Kidney epithelial cell (primary cell): ENCODE data around the gene MTERF4. TPM values are rescaled to one million over a fixed set of nuclear protein-coding genes. Genes with fewer than 3 reads are reported as not detected.
A peak's percentile ranks its signal among the peaks of the same experiment; 100 is the strongest.
"Not testable (repeated sequence)": the region's sequence is repeated elsewhere in the genome, so short reads cannot be mapped to it uniquely, and the experiment has no call there.

Source experiments
- DNase-seq: peaks from one replicate; pipeline ENCODE4 v3.0.0-alpha.2; 2010; ENCODE audit warnings: low read depth
- H3K27me3 ChIP-seq: 2 replicates; pipeline ENCODE4 v1.6.0; 2011; ENCODE audit warnings: low read length; ENCODE audit not compliant: control insufficient read depth, insufficient read depth
- H3K36me3 ChIP-seq: 2 replicates; pipeline ENCODE4 v1.5.1; 2011; ENCODE audit warnings: low read length; ENCODE audit not compliant: control insufficient read depth, insufficient read depth
- H3K4me3 ChIP-seq: 2 replicates; pipeline ENCODE4 v1.5.1; 2011; ENCODE audit warnings: low read depth, mild to moderate bottlenecking, control low read depth, low read length
- CTCF ChIP-seq: IDR thresholded peaks from 2 replicates; pipeline ENCODE4 v1.5.1; 2011; ENCODE audit warnings: mild to moderate bottlenecking, moderate library complexity, low read length, control low read depth, inconsistent platforms; ENCODE audit not compliant: insufficient read depth, poor library complexity, severe bottlenecking
- total RNA-seq: library from RNA; depleted of rRNA; stranded (reverse); fragments of >200 nt; gene quantifications from 2 replicates; pipeline ENCODE4 v1.2.3, GENCODE V29; 2015

Gene MTERF4
- total RNA-seq, 1 donor from 2014 or later, result 33.3 TPM

GRCh38 chr2:241107031-241107783 is 5.1 kb upstream of the MTERF4 start:
- TF ChIP-seq CTCF, result no peak
- DNase-seq, result no peak
- no peak overlapping the region for H3K4me3 ChIP-seq
- H3K27me3 ChIP-seq, result no peaks in the 10 kb centered on the region
- H3K36me3 ChIP-seq, result no peaks in the 10 kb centered on the region

GRCh38 chr2:241105641-241106040 is 3.6 kb upstream of the MTERF4 start:
- no peak overlapping the region for H3K4me3 ChIP-seq
- no peaks in the 10 kb centered on the region for H3K27me3 ChIP-seq
- DNase-seq, result no peak
- TF ChIP-seq CTCF, result no peak
- no peaks in the 10 kb centered on the region for H3K36me3 ChIP-seq

GRCh38 chr2:241104611-241105010 is 2.5 kb upstream of the MTERF4 start:
- DNase-seq, H3K4me3 ChIP-seq, H3K36me3 ChIP-seq, H3K27me3 ChIP-seq: not testable (repeated sequence)

GRCh38 chr2:241103176-241103595 is 1.1 kb upstream of the MTERF4 start:
- Histone ChIP-seq H3K4me3 (peak overlapping the region; percentile 96), H3K36me3 (no peaks in the 10 kb centered on the region), H3K27me3 (no peaks in the 10 kb centered on the region)
- no peak for TF ChIP-seq CTCF
- no peak for DNase-seq

GRCh38 chr2:241099246-241099645 is 2.8 kb downstream of the MTERF4 start:
- H3K27me3 ChIP-seq, result no peaks in the 10 kb centered on the region
- no peak overlapping the region for H3K4me3 ChIP-seq
- no peaks in the 10 kb centered on the region for H3K36me3 ChIP-seq
- DNase-seq, result no peak
- no peak for TF ChIP-seq CTCF

GRCh38 chr2:241096979-241097378 is 5.1 kb downstream of the MTERF4 start:
- Histone ChIP-seq H3K36me3 (no peaks in the 10 kb centered on the region), H3K27me3 (no peaks in the 10 kb centered on the region), H3K4me3 (no peak overlapping the region)
- TF ChIP-seq CTCF, result no peak
- DNase-seq, result no peak
